Mononuclear cell (primary cell): ENCODE data around the gene LRRC59. TPM values are rescaled to one million over a fixed set of nuclear protein-coding genes. Genes with fewer than 3 reads are reported as not detected.

Experiments
- H3K27me3 ChIP-seq: 2 replicates; pipeline ENCODE4 v1.6.0; 2011; ENCODE audit warnings: low read length, control low read depth; ENCODE audit not compliant: insufficient read depth
- H3K4me1 ChIP-seq: 2 replicates; pipeline ENCODE4 v1.5.1; 2011; ENCODE audit warnings: mild to moderate bottlenecking, low read length, control low read depth; ENCODE audit not compliant: insufficient read depth
- H3K4me3 ChIP-seq: 2 replicates; pipeline ENCODE4 v1.5.1; 2011; ENCODE audit warnings: mild to moderate bottlenecking, low read length, moderate library complexity
- H3K9me3 ChIP-seq: 2 replicates; pipeline ENCODE4 v1.5.1; 2011; ENCODE audit warnings: low read depth, mild to moderate bottlenecking, control low read depth, low read length
- total RNA-seq: library from RNA; depleted of rRNA; stranded (reverse); fragments of >200 nt; gene quantifications from one replicate; pipeline ENCODE4 v1.2.3, GENCODE V29; 2012

Gene LRRC59
- total RNA-seq, 1 donor = 59.2 TPM

GRCh38 chr17:50363217-50364060 is 33.9 kb downstream of the LRRC59 start:
- H3K4me3 ChIP-seq = no peak overlapping the region
- H3K9me3 ChIP-seq = no peaks in the 10 kb centered on the region
- H3K27me3 ChIP-seq = no peaks in the 10 kb centered on the region
- peaks cover 6% of the 10 kb centered on the region for H3K4me1 ChIP-seq

GRCh38 chr17:50362661-50363060 is 34.7 kb downstream of the LRRC59 start:
- H3K9me3 ChIP-seq = no peaks in the 10 kb centered on the region
- H3K4me1 ChIP-seq = peaks cover 6% of the 10 kb centered on the region
- no peaks in the 10 kb centered on the region for H3K27me3 ChIP-seq
- no peak overlapping the region for H3K4me3 ChIP-seq

GRCh38 chr17:50361561-50362480 is 35.5 kb downstream of the LRRC59 start:
- Histone ChIP-seq H3K4me1 (peaks cover 6% of the 10 kb centered on the region), H3K27me3 (no peaks in the 10 kb centered on the region), H3K4me3 (no peak overlapping the region), H3K9me3 (no peaks in the 10 kb centered on the region)

- Histone ChIP-seq H3K27me3 (no peaks in the 10 kb centered on the region), H3K9me3 (no peaks in the 10 kb centered on the region), H3K4me3 (no peak overlapping the region), H3K4me1 (peaks cover 6% of the 10 kb centered on the region)
Observed at GRCh38 chr17:50360486-50361115, 36.7 kb downstream of the LRRC59 start.

- no peak overlapping the region for H3K4me3 ChIP-seq
- no peaks in the 10 kb centered on the region for H3K27me3 ChIP-seq
- H3K4me1 ChIP-seq = peaks cover 6% of the 10 kb centered on the region
- no peaks in the 10 kb centered on the region for H3K9me3 ChIP-seq
Observed at GRCh38 chr17:50359998-50360461, 37.3 kb downstream of the LRRC59 start.

GRCh38 chr17:50359005-50359699 is 38.2 kb downstream of the LRRC59 start:
- no peaks in the 10 kb centered on the region for H3K9me3 ChIP-seq
- H3K4me1 ChIP-seq = peaks cover 6% of the 10 kb centered on the region
- no peak overlapping the region for H3K4me3 ChIP-seq
- H3K27me3 ChIP-seq = no peaks in the 10 kb centered on the region

- Histone ChIP-seq H3K27me3 (no peaks in the 10 kb centered on the region), H3K4me1 (peaks cover 6% of the 10 kb centered on the region), H3K4me3 (no peak overlapping the region), H3K9me3 (no peaks in the 10 kb centered on the region)
Observed at GRCh38 chr17:50358177-50358576, 39.1 kb downstream of the LRRC59 start.

- Histone ChIP-seq H3K4me1 (peaks cover under 1% of the 10 kb centered on the region), H3K4me3 (no peak overlapping the region), H3K9me3 (no peaks in the 10 kb centered on the region), H3K27me3 (no peaks in the 10 kb centered on the region)
Observed at GRCh38 chr17:50356892-50357510, 40.3 kb downstream of the LRRC59 start.

- no peaks in the 10 kb centered on the region for H3K4me1 ChIP-seq
- H3K9me3 ChIP-seq = no peaks in the 10 kb centered on the region
- no peak overlapping the region for H3K4me3 ChIP-seq
- no peaks in the 10 kb centered on the region for H3K27me3 ChIP-seq
Observed at GRCh38 chr17:50356418-50356817, 40.9 kb downstream of the LRRC59 start.

GRCh38 chr17:50355701-50356341 is 41.5 kb downstream of the LRRC59 start:
- H3K9me3 ChIP-seq = no peaks in the 10 kb centered on the region
- no peak overlapping the region for H3K4me3 ChIP-seq
- H3K4me1 ChIP-seq = no peaks in the 10 kb centered on the region
- no peaks in the 10 kb centered on the region for H3K27me3 ChIP-seq

GRCh38 chr17:50355336-50355700 is 42.0 kb downstream of the LRRC59 start:
- H3K27me3 ChIP-seq = no peaks in the 10 kb centered on the region
- no peaks in the 10 kb centered on the region for H3K9me3 ChIP-seq
- H3K4me1 ChIP-seq = no peaks in the 10 kb centered on the region
- H3K4me3 ChIP-seq = no peak overlapping the region

GRCh38 chr17:50354776-50355175 is 42.5 kb downstream of the LRRC59 start:
- no peaks in the 10 kb centered on the region for H3K4me1 ChIP-seq
- no peaks in the 10 kb centered on the region for H3K27me3 ChIP-seq
- H3K4me3 ChIP-seq = no peak overlapping the region
- no peaks in the 10 kb centered on the region for H3K9me3 ChIP-seq

- Histone ChIP-seq H3K4me3 (no peak overlapping the region), H3K27me3 (no peaks in the 10 kb centered on the region), H3K9me3 (no peaks in the 10 kb centered on the region), H3K4me1 (no peaks in the 10 kb centered on the region)
Observed at GRCh38 chr17:50354198-50354597, 43.1 kb downstream of the LRRC59 start.
